Pancreas (tissue), 10 donors: ENCODE results near the gene KLK8. TPM values are rescaled to one million over a fixed set of nuclear protein-coding genes. Genes with fewer than 3 reads are reported as not detected.

Experiments
- ATAC-seq, 4 donors: fragments of 200-7000 bp; cut with Tn5 transposase; one replicate each; pipeline versions ENCODE4 v1.8.0 to v1.9.1; 2020; ENCODE audit warnings: mild to moderate bottlenecking in 4 of 4, moderate library complexity in 4 of 4
- DNase-seq, 6 donors: peaks; one replicate each; pipeline ENCODE4 v3.0.0-alpha.2; 2020
- FAIRE-seq: peaks from 2 replicates; lab custom pipeline; 2012; peaks lifted over from hg19 to GRCh38; lab: Jason Lieb, UNC
- H3K27ac ChIP-seq, 4 donors: fragments of 200-600 bp; sonication (generic); 1 replicate in 3 of 4; 2 replicates in 1 of 4; pipeline versions ENCODE4 v1.5.0 to v1.8.0; 2020
- H3K27me3 ChIP-seq, 4 donors: fragments of 200-600 bp; one replicate each; pipeline ENCODE4 v1.8.0; 2021
- H3K36me3 ChIP-seq, 3 donors: fragments of 200-600 bp; sonication (generic) in 1 of 3; one replicate each; pipeline versions ENCODE4 v1.5.0 to v1.8.0; 2020 to 2021
- H3K4me1 ChIP-seq, 3 donors: fragments of 200-600 bp; one replicate each; pipeline ENCODE4 v1.8.0; 2021
- H3K4me3 ChIP-seq, 4 donors: fragments of 200-600 bp; sonication (generic) in 2 of 4; one replicate each; pipeline versions ENCODE4 v1.5.0 to v1.8.0; 2020 to 2021
- H3K9me3 ChIP-seq, 4 donors: fragments of 200-600 bp; one replicate each; pipeline ENCODE4 v1.8.0; 2021
- CTCF ChIP-seq, 4 donors: fragments of 200-600 bp; sonication (generic) in 3 of 4; IDR thresholded peaks; one replicate each; pipeline versions ENCODE4 v1.5.0 to v1.8.0; 2021; ENCODE audit warnings: antibody characterized with exemption in 4 of 4
- WGBS, 2 donors: extraction: QIAGEN DNeasy Blood & Tissue Kit; methylation state at CpG; one replicate each; pipeline ENCODE4 v1.1.7; 2013; 5-methylcytosine and 5-hydroxymethylcytosine counted together
- intact Hi-C, 3 donors: fragments of 100-400 bp; cut with DNase I; formaldehyde crosslinking; loops; one replicate each; pipeline versions ENCODE4 v1.11.1 to v1.14.2; 2022
- polyA plus RNA-seq, 2 donors: library from polyadenylated mRNA; stranded (reverse); fragments of 200-250 nt; gene quantifications; one replicate each; pipeline ENCODE4 v1.2.3, GENCODE V29; 2013
- total RNA-seq, 6 donors: library from RNA; stranded (reverse); fragmentation: NEBNext Ultra II Directional in 4 of 6; extraction: Animal tissue kit (Norgen Biotek cat#: 25700) in 4 of 6; gene quantifications; one replicate each; pipeline versions ENCODE4 v1.2.1 to v1.2.4, GENCODE V29; 2021 to 2023
- donor health status: healthy with polysubstance abuse.
- donor health status: DM: no; HTN: no; CAD: no; lungs with moderate emphysema.
- donor health status: DM: no; HTN: no; CAD: no.
- donor health status: control.
- donor health status: control.
- donor health status: Bipolar disorder and iron deficiency.
- donor health status: DM: yes; HTN: yes; CAD: no.
- donor health status: DM: no; HTN: no; CAD: no.
- donor health status: DM: no; HTN: no; CAD: no.
- donor health status: DM: yes; HTN: yes; CAD: no.

KLK8 gene
- total and polyA plus RNA-seq, 8 donors = not detected

- Histone ChIP-seq H3K9me3 (no peaks in the 10 kb centered on the region), H3K4me1 (no peaks in the 10 kb centered on the region), H3K27me3 (no peaks in the 10 kb centered on the region), H3K36me3 (no peaks in the 10 kb centered on the region), H3K27ac (no peak overlapping the region), H3K4me3 (no peak overlapping the region)
- FAIRE-seq = no peak
- intact Hi-C loops = no loop called here
- DNase-seq = no peak
- no peak for ATAC-seq
- WGBS, 2 donors = 53 to 55% methylated on average over 4 of the region's 4 CpGs
- no peak for TF ChIP-seq CTCF (IDR thresholded peaks at IDR 0.05)
These were observed 8.8 kb upstream of the KLK8 start for GRCh38 chr19:51010066-51010795.

GRCh38 chr19:51009061-51009891 is 7.9 kb upstream of the KLK8 start:
- no peaks in the 10 kb centered on the region for H3K36me3 ChIP-seq
- no peaks in the 10 kb centered on the region for H3K4me1 ChIP-seq
- FAIRE-seq = no peak
- no peak for DNase-seq
- no peak overlapping the region for H3K4me3 ChIP-seq
- no peak for ATAC-seq
- no peaks in the 10 kb centered on the region for H3K27me3 ChIP-seq
- no peak for TF ChIP-seq CTCF (IDR thresholded peaks at IDR 0.05)
- H3K27ac ChIP-seq = no peak overlapping the region
- no peaks in the 10 kb centered on the region for H3K9me3 ChIP-seq
- intact Hi-C loops = no loop called here
- WGBS, 2 donors = 45 to 60% methylated on average over 15 to 19 of the region's 19 CpGs

- no peak overlapping the region for H3K4me3 ChIP-seq
- no peaks in the 10 kb centered on the region for H3K9me3 ChIP-seq
- no peak overlapping the region for H3K27ac ChIP-seq
- intact Hi-C loops = no loop called here
- FAIRE-seq = no peak
- H3K27me3 ChIP-seq = peaks cover 0 to 8% (median 0%) of the 10 kb centered on the region in 4 donors
- 51 to 70% methylated on average over 3 of the region's 3 CpGs for WGBS, 2 donors
- ATAC-seq = no peak
- TF ChIP-seq CTCF (IDR thresholded peaks at IDR 0.05) = no peak
- H3K4me1 ChIP-seq = no peaks in the 10 kb centered on the region
- no peak for DNase-seq
- no peaks in the 10 kb centered on the region for H3K36me3 ChIP-seq
These were observed 6.1 kb upstream of the KLK8 start for GRCh38 chr19:51007488-51007887.

- ATAC-seq (no peak), DNase-seq (no peak), FAIRE-seq (no peak)
- Histone ChIP-seq H3K27ac (no peak overlapping the region), H3K27me3 (peaks cover 0 to 15% (median 0%) of the 10 kb centered on the region in 4 donors), H3K4me3 (no peak overlapping the region), H3K36me3 (no peaks in the 10 kb centered on the region), H3K4me1 (no peaks in the 10 kb centered on the region), H3K9me3 (no peaks in the 10 kb centered on the region)
- no peak for TF ChIP-seq CTCF (IDR thresholded peaks at IDR 0.05)
- intact Hi-C loops = no loop called here
- WGBS, 2 donors = 36 to 38% methylated on average over 8 of the region's 8 CpGs
These were observed 5.0 kb upstream of the KLK8 start for GRCh38 chr19:51006406-51006805.
